Medulla oblongata (tissue), 1 donor: ENCODE measurements around the gene PKN2.
"Not testable (repeated sequence)": the region's sequence is repeated elsewhere in the genome, so short reads cannot be mapped to it uniquely, and the experiment has no call there.

ENCODE experiments used
- DNase-seq: peaks from one replicate; pipeline ENCODE4 v3.0.0-alpha.2; 2015; ENCODE audit errors: extremely low spot score

Gene PKN2

GRCh38 chr1:88680471-88680870 lies 3.6 kb upstream of the PKN2 start:
- DNase-seq, result no peak

GRCh38 chr1:88680911-88681622 lies 3.0 kb upstream of the PKN2 start:
- no peak for DNase-seq

DNA sequence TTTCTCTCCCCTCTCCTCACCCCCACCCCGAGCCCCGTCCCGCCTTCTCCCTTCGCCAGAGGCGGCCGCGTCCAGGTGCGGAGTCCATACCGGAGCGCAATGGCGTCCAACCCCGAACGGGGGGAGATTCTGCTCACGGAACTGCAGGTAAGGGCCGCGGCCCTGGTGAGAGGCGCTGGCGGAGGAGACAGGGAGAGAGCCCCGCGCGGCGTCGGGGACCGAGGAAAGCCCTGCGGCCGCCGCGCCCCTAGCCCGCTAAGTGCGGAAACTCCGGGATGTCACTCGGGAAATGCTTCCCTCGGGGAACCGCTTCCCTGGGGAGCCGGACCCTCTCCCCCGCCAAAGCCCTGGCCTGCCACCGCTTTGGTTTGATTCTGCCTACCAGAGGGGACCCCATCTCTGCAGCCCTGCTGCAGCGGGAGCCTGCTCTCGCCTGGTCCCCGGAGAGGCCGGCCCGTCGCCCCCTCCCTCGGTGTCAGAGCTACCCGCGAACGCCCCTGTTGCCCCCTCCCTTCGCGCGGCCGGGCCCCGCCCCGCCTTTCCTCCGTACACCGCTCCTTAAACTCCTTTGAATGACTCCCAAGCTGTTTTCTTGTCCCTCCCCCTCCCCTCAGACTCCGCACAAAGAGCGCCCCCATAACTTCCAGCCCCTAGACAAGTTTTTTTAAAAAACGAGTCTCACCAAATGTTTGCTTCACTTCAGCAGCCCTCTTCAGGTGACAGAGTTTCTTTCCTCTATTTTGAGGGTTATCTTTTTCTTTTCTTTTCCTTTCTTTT lies 597 bp downstream of the PKN2 start:
- peak; percentile 62 for DNase-seq

GRCh38 chr1:88685259-88685620 lies 1.2 kb downstream of the PKN2 start:
- peak; percentile 20 for DNase-seq

GRCh38 chr1:88691540-88691939 lies 7.5 kb downstream of the PKN2 start:
- no peak for DNase-seq

DNA sequence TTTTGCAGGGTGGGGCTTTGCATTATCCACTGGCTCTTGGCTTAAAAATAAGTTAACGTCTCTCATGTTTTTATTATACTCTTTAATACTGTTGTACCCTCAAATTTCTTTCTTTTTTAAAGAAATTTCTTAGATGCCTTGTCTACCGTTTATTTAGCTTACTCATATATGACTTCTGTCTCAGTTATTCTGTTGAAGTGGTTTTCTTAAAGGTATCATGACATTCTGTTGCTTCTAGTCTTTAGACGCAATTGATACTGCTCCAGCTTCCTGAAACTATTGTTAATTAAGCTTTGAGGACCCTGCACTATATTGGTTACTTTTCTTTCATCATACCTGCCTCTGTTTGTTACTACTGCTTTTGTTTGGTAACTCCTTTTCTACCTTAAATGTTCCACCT lies 11.7 kb downstream of the PKN2 start:
- no peak for DNase-seq

DNA sequence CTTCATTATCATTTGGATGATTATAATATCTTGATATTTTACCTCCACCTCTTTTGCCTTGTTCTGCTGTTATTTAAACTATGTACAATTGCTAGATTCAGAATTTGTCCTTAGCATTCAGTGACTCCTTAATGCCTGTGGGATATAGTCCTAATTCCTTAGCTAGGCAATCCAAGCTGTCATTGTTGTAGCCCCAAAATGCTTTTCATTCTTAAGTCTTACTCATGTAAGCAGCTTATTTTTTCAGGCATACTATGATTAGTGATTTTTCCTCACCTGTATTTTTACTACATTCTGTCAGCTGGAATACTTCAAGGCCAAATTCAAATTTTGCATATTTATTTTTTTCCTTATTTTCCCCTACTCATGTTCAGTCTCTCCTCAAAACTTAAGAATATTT lies 13.4 kb downstream of the PKN2 start:
- no peak for DNase-seq

- DNase-seq, result no peak
Observed at GRCh38 chr1:88698140-88698539, 14.1 kb downstream of the PKN2 start.

DNA sequence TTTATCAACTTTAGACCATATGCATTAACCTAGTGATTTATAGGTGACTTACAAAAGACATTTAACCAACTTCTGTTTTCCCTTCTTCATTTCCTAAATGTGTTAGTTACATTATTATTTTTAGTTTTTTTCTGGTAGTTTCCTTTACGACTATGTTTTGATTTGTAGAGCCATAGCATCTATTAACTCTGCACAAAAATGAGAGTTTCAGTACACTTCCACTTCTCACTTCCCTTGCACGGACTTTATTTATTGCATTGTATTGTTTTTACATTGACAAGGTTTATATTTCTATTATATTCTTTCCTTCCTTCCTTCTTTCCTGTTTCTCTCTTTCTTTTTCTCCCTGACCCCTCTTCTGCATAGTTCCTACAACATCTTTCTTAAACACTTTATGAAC lies 14.7 kb downstream of the PKN2 start:
- no peak for DNase-seq

DNA sequence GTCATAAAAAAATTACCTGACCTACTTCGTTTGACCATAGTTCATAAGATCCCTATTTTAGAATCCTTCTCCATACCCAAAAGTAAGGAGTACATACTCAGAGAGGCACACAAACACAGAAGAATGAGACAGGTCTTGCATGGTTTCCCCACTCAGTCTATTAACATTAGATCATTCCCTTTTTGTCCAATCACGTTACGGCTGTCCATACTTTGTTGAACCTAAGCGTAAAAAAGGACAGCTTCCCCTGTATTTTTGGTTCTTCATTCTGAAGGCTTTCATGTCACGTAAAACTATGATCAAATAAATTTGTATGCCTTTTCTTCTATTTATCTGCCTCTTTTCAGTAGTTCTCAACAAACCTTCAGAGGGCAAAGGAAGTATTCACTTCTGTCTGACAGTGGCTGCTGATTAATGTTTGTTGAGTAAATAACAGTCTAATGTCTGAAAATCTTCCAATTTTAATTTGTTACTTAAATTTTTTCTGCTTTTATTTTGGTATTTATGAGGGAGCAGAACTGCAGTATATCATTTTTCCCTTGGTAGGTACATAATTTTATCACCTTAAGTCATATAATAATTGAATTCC lies 16.4 kb downstream of the PKN2 start:
- DNase-seq, result no peak

DNA sequence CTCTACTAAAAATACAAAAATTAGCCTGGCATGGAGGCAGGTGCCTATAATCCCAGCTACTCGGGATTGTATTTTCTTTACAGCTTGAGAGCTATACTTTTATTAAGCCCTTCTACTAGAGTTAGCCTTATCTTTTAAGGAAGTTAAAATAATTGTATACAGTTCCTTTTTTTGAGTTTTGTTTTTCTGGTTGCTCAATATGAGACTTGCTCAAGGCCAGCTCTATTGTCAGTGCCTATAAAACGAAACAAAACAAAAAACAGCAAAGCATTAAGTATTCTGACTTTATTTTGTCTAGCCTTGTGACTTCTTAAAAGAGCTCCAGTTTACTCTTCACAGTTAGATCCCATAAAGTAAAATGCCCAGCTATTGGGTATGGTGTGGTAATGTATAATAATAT lies 17.2 kb downstream of the PKN2 start:
- peak; percentile 68 for DNase-seq

- not testable (repeated sequence) for DNase-seq
Observed at GRCh38 chr1:88701793-88702192, 17.7 kb downstream of the PKN2 start.

DNA sequence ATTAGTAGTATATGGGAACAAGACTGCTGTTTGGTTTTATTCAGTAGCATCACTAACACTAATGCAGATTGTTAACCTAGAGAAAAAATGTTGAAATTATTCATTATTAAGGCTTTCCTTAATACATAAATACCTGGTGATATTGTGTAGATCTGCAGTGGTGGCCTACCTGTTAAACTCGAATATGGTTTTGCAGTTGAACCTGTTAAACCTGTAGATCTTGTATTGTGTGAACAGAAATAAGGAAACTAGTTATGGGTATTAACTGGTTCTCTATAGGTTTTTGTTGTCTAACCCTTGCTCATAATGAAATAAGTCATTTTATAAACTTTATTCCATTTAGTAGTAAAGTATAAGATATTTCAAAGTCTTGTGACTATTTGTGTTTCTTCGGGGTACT lies 23.9 kb downstream of the PKN2 start:
- DNase-seq, result no peak

DNA sequence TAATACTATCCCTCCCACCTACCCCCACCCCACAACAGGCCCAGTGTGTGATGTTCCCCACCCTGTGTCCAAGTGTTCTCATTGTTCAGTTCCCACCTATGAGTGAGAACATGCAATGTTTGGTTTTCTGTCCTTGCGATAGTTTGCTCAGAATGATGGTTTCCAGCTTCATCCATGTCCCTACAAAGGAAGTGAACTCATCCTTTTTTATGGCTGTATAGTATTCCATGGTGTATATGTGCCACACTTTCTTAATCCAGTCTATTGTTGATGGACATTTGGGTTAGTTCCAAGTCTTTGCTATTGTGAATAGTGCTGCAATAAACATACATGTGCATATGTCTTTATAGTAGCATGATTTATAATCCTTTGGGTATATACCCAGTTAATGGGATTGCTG lies 28.8 kb downstream of the PKN2 start:
- DNase-seq, result not testable (repeated sequence)

- not testable (repeated sequence) for DNase-seq
Observed at GRCh38 chr1:88716571-88716970, 32.5 kb downstream of the PKN2 start.

DNA sequence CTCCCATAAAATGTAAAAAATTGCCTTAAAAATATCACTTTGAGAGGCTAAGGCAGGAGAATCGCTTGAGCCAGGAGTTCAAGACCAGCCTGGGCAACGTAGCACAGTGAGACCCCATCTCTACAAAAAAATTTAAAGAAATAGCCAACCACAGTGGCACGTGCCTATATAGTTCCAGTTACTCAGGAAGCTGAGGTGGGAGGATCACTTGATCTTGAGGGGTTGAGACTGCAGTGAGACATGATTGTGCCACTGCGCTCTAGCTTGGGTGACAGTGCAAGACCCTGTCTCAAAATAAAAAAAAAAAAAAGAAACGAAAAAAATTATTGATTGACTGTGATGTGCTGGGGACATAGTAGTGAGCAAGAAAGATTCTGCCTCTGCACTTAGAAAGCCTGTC lies 38.4 kb downstream of the PKN2 start:
- no peak for DNase-seq

- no peak for DNase-seq
Observed at GRCh38 chr1:88726697-88727096, 42.6 kb downstream of the PKN2 start.

DNA sequence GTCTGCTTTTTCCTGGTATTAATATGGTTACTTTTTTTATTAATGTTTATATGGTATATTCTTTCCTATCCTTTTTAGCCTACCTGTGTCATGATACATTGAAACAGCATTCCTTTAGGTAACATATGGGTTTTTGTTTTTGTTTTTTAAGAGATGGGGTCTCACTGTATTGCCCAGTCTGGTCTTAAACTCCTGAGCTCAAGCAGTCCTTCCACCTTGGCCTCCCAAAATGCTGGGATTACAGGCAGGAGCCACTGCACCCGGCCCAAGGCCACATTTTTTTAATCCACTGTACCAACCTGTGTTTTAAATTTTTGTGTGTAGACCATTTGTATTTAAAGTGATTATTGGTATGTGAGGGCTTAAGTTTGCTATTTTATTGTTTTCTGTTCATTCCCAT lies 43.1 kb downstream of the PKN2 start:
- DNase-seq, result no peak

GRCh38 chr1:88729297-88729696 lies 45.2 kb downstream of the PKN2 start:
- no peak for DNase-seq

- peak; percentile 45 for DNase-seq
Observed at GRCh38 chr1:88730132-88730675, 46.1 kb downstream of the PKN2 start.

DNA sequence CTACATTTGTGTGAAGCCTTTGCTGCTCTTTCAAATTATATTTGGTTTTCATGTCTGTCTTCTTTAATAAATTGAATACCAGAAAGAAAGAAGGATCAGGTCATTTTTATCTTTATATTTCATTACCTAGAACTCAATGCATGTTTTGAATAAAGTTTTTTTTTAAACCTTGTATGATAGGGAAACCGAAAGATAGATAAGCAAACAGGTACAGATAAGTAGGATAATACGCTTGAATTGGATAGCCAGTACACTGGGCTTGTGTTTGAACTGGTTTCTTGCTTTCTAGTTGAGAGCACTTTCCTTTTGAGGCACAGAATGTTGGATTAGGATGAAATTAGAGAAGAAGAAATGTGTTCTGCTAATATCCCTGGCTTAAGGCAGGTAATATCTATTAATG lies 46.9 kb downstream of the PKN2 start:
- DNase-seq, result no peak

DNA sequence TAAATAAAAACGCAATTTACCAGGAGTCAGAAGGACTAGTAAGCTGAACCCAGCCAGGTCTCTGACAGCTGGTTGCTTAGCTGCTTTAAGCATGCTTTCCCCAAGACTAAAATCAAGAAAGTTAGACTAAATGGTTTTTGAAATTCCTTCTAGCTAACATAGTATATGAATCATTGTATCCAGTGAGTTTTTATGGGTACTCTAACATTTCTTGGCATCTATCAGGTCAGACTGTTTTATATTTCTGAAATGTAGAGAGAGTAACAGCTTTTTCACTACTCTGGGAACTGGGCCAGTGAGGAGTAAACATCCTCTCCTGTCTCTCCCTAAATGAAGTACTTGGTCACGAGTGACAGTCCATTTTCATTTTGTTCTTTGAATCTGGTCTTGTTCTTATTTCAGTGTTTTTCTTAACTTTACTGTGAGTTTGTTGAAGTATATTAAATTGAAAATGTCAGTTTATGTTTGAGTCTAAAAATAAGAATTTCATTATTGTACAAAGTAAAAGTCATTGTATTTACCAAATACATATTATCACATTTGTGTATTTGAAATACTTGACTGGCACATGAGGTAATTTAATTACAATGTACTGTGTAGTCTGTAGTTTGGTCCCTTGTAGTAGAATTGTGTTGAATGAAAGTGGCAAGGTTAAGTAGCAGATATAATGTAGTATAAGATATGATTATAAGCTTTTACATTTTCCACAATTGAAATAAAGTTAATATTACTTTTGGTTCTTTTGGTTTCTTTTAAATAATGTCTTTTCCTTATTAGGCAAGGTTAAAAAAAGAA lies 47.6 kb downstream of the PKN2 start:
- peak; percentile 92 for DNase-seq
